HG03460 (cell line): ENCODE data around the gene ZNF83.
"Not testable (repeated sequence)": the region's sequence is repeated elsewhere in the genome, so short reads cannot be mapped to it uniquely, and the experiment has no call there.

ENCODE experiments used
- ATAC-seq: cut with Tn5 transposase; IDR thresholded peaks from one replicate; pipeline ENCODE4 v1.9.1; 2021; ENCODE audit not compliant: unreplicated experiment

Gene ZNF83

GRCh38 chr19:52640916-52641315, 2.8 kb upstream of the ZNF83 start:
- ATAC-seq: no peak

GRCh38 chr19:52639996-52640395, 1.8 kb upstream of the ZNF83 start:
- ATAC-seq: no peak

- ATAC-seq: no peak
Measured at GRCh38 chr19:52638601-52639000, 446 bp upstream of the ZNF83 start.

- ATAC-seq: no peak
Measured at GRCh38 chr19:52635786-52636570, 2.2 kb downstream of the ZNF83 start.

DNA sequence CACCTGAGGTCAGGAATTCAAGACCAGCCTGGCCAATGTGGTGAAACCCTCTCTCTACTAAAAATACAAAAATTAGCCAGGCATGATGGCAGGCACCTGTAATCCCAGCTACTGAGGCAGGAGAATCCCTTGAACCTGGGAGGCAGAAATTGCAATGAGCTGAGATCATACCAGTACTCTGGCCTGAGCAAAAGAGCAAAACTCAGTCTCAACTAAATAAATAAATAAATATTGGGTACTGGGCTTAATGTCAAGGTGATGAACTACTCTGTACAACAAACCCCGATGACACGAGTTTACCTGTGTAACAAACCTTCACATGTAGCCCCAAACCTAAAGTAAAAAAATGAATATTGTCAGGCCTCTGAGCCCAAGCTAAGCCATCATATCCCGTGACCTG, 10.7 kb downstream of the ZNF83 start:
- not testable (repeated sequence) for ATAC-seq

DNA sequence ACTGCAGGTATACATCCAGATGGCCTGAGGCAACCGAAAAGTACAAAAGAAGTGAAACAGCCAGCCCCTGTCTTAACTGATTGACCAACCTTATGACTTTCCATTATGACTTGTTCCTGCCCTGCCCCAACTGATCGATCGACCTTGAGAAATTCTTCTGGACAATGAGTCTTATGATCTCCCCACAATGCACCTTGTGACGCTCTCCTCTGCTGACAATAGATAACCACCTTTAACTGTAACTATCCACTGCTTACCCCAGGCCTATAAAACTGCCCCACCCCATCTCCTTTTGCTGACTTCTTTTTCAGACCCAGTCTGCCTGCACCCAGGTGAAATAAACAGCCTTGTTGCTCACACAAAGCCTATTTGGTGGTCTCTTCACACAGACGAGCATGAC, 11.2 kb downstream of the ZNF83 start:
- no peak for ATAC-seq

DNA sequence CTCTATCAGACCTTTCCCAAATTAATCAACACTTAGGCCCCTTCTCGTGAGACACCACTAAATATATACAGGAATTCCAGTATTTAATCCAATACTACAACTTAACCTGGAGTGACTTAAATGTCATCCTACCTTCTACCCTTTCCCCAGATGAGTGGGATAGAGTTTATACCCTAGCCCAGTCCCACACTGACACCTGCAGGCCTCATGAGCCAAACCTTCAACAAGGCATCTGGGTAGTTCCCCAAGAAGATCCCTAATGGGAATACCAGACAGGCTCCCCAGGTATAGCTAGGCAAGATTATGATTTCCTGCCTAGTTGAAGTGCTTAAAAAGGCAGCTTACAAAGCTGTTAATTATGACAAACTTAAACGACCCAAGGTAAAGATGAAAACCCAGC, 15.9 kb downstream of the ZNF83 start:
- no peak for ATAC-seq

DNA sequence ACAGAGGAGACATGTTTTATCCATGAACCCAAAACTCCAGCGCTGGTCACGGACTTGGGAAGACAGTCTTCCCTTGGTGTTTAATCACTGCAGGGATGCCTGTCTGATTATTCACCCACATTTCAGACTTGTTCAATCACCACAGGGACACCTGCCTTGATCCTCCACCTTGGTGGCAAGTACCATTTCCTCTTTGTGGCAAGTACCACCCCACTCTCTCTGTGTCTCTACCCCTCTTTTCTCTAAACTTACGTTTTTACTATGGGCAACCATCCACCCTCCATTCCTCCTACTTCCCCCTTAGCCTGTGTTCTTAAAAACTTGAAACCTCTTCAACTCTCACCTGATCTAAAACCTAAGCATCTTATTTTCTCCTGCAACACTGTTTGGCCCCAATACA, 16.8 kb downstream of the ZNF83 start:
- no peak for ATAC-seq

DNA sequence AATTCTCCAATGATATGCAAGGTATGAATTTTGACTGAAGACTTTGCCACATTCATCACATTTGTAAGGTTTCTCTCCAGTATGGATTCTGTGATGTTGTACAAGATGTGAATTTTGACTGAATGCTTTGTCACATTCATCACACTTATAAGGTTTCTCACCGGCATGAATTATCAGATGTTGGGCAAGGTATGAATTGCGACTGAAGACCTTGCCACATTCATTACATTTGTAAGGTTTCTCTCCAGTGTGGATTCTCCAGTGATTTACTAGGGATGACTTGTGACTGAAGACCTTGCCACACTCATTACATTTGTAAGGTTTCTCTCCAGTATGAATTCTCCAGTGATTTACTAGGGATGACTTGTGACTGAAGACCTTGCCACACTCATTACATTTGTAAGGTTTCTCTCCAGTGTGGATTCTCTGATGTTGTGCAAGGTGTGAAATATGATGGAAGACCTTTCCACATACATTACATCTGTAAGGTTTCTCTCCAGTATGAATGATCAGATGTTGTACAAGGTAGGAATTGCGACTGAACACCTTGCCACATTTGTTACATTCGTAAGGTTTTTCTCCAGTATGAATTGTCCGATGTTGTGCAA, 24.8 kb downstream of the ZNF83 start:
- ATAC-seq: no peak

GRCh38 chr19:52603558-52604207, 34.5 kb downstream of the ZNF83 start:
- no peak for ATAC-seq

GRCh38 chr19:52602941-52603340, 35.2 kb downstream of the ZNF83 start:
- no peak for ATAC-seq

DNA sequence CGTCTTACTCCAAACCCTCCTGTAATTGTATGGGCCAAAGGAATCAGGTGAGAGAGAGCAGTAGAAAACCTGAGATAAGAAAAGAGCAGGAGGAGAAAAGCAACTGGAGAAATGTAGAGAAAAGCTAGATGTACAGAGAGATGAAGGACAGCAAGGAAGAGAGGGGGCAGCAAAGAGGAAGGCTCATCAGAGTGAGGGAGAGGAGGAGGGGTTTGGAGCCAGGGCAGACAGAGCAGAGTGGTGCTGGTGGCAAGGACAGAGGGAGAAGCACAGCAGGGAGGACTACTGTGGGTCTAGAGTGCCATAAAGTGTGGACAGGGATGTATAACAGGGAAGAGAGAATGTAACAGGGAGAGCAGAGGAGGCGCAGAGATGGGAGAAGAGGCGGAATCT, 36.2 kb downstream of the ZNF83 start:
- not testable (repeated sequence) for ATAC-seq

GRCh38 chr19:52601025-52601973, 36.9 kb downstream of the ZNF83 start:
- ATAC-seq: peak; percentile 97

DNA sequence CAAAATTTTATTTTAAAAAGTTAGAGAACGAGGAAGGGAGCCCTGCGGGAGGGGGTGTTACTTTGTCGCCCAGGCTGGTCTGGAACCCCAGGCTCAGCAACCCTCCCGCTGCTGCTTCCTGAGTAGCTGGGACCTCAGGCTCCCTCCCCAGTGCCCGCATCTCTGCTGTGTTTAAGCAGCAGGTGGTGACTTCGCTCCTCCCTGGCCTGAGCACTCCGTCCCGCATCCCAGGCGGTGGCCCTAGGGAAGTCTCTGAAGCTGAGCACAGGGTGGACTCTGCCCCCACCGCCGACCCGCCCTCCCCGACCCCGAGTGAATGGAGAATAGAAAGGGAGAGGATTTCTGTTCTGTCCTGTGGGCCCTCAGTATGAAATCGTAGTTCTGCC, 37.5 kb downstream of the ZNF83 start:
- ATAC-seq: peak; percentile 21

- no peak for ATAC-seq
Measured at GRCh38 chr19:52599241-52599640, 38.9 kb downstream of the ZNF83 start.

GRCh38 chr19:52593441-52593840, 44.7 kb downstream of the ZNF83 start:
- not testable (repeated sequence) for ATAC-seq

- no peak for ATAC-seq
Measured at GRCh38 chr19:52592301-52592700, 45.9 kb downstream of the ZNF83 start.

GRCh38 chr19:52590728-52591127, 47.4 kb downstream of the ZNF83 start:
- no peak for ATAC-seq

- ATAC-seq: no peak
Measured at GRCh38 chr19:52585604-52586003, 52.6 kb downstream of the ZNF83 start.

DNA sequence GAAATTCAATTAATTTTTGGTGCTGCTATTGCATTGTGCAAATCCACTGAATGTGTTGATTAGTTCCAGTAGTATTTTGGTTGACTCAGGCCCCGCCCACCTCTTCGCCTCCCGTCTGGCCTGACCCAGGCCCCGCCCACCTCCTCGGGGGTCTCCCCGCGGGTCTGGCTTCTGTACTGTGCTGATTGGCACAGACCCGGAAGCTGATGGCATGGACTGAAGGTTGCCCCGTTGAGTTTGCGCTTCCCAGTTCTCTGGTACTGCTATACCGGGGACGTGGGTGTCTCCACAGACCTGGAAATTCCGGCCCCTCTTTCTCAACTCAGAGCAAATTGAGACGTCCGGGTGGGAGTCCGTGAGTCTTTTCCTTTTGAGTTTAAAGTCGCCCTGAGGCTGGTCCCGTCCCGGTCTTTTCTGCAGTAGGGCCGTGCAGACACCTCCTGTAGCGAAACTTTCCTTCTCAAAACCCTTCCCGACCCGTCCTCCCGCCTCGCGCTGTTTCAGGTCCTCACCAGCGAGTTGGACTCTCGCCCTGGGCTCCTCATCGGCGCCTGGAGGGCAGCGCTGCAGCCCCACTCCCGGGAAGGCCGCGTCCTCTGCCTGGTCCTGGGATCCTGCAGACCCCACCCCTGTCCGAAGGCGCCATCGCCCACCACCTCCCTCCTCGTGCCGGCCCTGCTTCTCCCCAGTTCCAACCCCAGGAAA, 53.3 kb downstream of the ZNF83 start:
- ATAC-seq: no peak
